ENCODE measurements around the gene PPP6C. TPM values are rescaled to one million over a fixed set of nuclear protein-coding genes. Genes with fewer than 3 reads are reported as not detected.

The PPP6C gene
- total and polyA plus RNA-seq, 2 of the 13 experiments (the other 11 are each of a cell fraction or from before 2014, with no cell fraction given), result 18.5 to 20.9 TPM

DNA sequence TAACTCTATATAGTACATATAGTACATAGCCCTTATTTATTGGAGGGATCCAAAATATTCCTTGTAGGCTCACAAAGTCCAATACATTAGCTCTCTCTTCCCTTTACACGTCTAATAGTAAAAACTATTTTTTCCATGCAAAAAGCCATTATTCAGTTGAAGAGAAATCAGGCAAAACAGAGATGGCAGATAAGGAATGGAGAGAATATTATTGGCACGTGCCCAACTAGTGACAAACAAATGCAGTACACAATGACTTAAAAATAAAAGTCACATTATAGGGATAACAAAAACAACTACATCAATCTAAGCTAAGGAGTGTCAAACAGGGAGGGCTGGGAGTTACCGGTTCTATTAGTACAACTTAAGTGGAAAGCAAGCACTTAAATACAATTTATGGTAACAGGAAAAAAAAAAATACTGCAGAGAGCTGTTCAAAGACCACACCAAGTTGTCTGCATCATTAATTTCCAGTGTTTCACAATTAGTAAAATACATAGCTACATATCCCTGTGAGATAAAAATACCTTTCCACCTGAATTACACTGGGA lies 42.1 kb downstream of the PPP6C start:
- no TSS peak for BruUV-seq (replicated peaks)
- FAIRE-seq, result no peak
- no peak for ATAC-seq
- POLR2A ChIA-PET, result no interaction called here
- no peak overlapping the region for H3K4me3 ChIP-seq (replicated peaks in 1 of 3; ENCODE audit: insufficient read depth in 1 of 3, low read depth in 2 of 3, low read length in 3 of 3)
- H3K9me3 ChIP-seq (ENCODE audit: low read length), result no peaks in the 10 kb centered on the region
- H3K9ac ChIP-seq (ENCODE audit: insufficient read depth, low read depth, low read length), result no peak overlapping the region
- no peak overlapping the region for H2AFZ ChIP-seq (ENCODE audit: low read length)
- 98% methylated on average over 3 of the region's 3 CpGs for WGBS (ENCODE audit: low lambda C conversion rate)
- peaks cover 21% of the 10 kb centered on the region for H3K4me1 ChIP-seq (ENCODE audit: insufficient read depth, low read length)
- CTCF ChIA-PET (ENCODE audit: low intra/inter-chr PET ratio, low total read pairs), result no interaction called here
- H3K4me2 ChIP-seq (ENCODE audit: low read depth, low read length), result no peak overlapping the region
- peaks cover 3% of the 10 kb centered on the region for H3K79me2 ChIP-seq (ENCODE audit: insufficient read depth, low read length)
- in situ Hi-C loops (cut with HindIII; ENCODE audit: extremely low pct_ligation_motif_present, low pct_unique_long_range_greater_than_20kb), result no loop called here
- H3K36me3 ChIP-seq (replicated peaks in 1 of 2; ENCODE audit: control insufficient read depth in 1 of 2, insufficient read depth in 2 of 2, low read length in 2 of 2), result peaks cover 4 to 26% of the 10 kb centered on the region in 2 experiments; a peak in 4 of 5 replicates
- no peaks in the 10 kb centered on the region for H4K20me1 ChIP-seq (ENCODE audit: insufficient read depth, low read length)
- intact Hi-C loops (cut with micrococcal nuclease; ENCODE audit: unreplicated experiment), result loop anchor here (10.0 kb wide), 2 partner anchors 283 to 373 kb away; partner anchors contain the start of genes ARPC5L, NR6A1, OLFML2A and RPL35
- no peak overlapping the region for H3K27ac ChIP-seq (ENCODE audit: extremely low read length, insufficient read depth, low read length)
- TF ChIP-seq ZNF879 (CRISPR knock-in tag; IDR thresholded peaks at IDR 0.05) (no peak), ZSCAN12 (CRISPR knock-in tag; IDR thresholded peaks at IDR 0.05) (no peak), RBFOX2 (IDR thresholded peaks at IDR 0.05; ENCODE audit: low read depth, low read length) (no peak), ZNF256 (CRISPR knock-in tag; conservative IDR thresholded peaks at IDR 0.05) (no peak)
- TF ChIP-seq, protein P1, sequence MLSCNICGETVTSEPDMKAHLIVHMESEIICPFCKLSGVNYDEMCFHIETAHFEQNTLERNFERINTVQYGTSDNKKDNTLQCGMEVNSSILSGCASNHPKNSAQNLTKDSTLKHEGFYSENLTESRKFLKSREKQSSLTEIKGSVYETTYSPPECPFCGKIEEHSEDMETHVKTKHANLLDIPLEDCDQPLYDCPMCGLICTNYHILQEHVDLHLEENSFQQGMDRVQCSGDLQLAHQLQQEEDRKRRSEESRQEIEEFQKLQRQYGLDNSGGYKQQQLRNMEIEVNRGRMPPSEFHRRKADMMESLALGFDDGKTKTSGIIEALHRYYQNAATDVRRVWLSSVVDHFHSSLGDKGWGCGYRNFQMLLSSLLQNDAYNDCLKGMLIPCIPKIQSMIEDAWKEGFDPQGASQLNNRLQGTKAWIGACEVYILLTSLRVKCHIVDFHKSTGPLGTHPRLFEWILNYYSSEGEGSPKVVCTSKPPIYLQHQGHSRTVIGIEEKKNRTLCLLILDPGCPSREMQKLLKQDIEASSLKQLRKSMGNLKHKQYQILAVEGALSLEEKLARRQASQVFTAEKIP (CRISPR knock-in tag; IDR thresholded peaks at IDR 0.05; ENCODE audit: borderline replicate concordance), result no peak
- no peaks in the 10 kb centered on the region; a peak in 1 of 5 replicates for H3K27me3 ChIP-seq (ENCODE audit: control insufficient read depth in 1 of 2, insufficient read depth in 2 of 2, low read length in 2 of 2)
- no peak for DNase-seq (ENCODE audit: low spot score)

DNA sequence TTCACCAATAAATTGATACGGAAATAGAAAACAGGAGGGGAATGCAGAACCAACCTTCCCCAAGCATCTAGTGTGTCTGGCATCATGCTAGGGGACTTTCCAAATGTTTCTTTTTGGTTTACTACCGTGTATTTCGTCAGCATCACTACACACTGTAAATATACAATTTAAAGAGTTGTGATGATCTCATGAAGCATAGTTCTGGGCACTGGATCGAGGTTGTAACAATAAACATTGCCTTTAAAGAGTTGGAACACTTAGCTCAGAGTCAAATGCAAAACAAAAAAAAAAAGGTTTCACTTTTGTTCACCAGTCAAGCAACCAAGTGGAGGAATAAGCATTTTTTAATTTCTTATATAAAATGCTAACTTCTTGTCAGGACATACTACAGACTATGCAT lies 43.4 kb downstream of the PPP6C start:
- Histone ChIP-seq H4K20me1 (ENCODE audit: insufficient read depth, low read length) (no peaks in the 10 kb centered on the region), H3K27me3 (ENCODE audit: control insufficient read depth in 1 of 2, insufficient read depth in 2 of 2, low read length in 2 of 2) (no peaks in the 10 kb centered on the region; a peak in 1 of 5 replicates), H3K79me2 (ENCODE audit: insufficient read depth, low read length) (peaks cover 7% of the 10 kb centered on the region), H3K9me3 (ENCODE audit: low read length) (no peaks in the 10 kb centered on the region), H2AFZ (ENCODE audit: low read length) (no peak overlapping the region), H3K9ac (ENCODE audit: insufficient read depth, low read depth, low read length) (no peak overlapping the region), H3K36me3 (replicated peaks in 1 of 2; ENCODE audit: control insufficient read depth in 1 of 2, insufficient read depth in 2 of 2, low read length in 2 of 2) (peaks cover 2 to 13% of the 10 kb centered on the region in 2 experiments; a peak in 4 of 5 replicates), H3K27ac (ENCODE audit: extremely low read length, insufficient read depth, low read length) (no peak overlapping the region), H3K4me2 (ENCODE audit: low read depth, low read length) (no peak overlapping the region), H3K4me3 (replicated peaks in 1 of 3; ENCODE audit: insufficient read depth in 1 of 3, low read depth in 2 of 3, low read length in 3 of 3) (no peak overlapping the region), H3K4me1 (ENCODE audit: insufficient read depth, low read length) (peaks cover 32% of the 10 kb centered on the region)
- ChIA-PET POLR2A (no interaction called here), CTCF (ENCODE audit: low intra/inter-chr PET ratio, low total read pairs) (no interaction called here)
- DNase-seq (ENCODE audit: low spot score) (no peak), ATAC-seq (no peak), FAIRE-seq (no peak)
- in situ Hi-C loops (cut with HindIII; ENCODE audit: extremely low pct_ligation_motif_present, low pct_unique_long_range_greater_than_20kb) (no loop called here), intact Hi-C loops (cut with micrococcal nuclease; ENCODE audit: unreplicated experiment) (loop anchor here (10.0 kb wide), 2 partner anchors 281 to 371 kb away; partner anchors contain the start of genes ARPC5L, NR6A1, OLFML2A and RPL35)
- WGBS (ENCODE audit: low lambda C conversion rate), result 70% methylated on average over 4 of the region's 4 CpGs
- no TSS peak for BruUV-seq (replicated peaks)
- no peak for TF ChIP-seq MEIS1 (CRISPR knock-in tag; IDR thresholded peaks at IDR 0.05; ENCODE audit: borderline replicate concordance)
- TF ChIP-seq, protein P2, sequence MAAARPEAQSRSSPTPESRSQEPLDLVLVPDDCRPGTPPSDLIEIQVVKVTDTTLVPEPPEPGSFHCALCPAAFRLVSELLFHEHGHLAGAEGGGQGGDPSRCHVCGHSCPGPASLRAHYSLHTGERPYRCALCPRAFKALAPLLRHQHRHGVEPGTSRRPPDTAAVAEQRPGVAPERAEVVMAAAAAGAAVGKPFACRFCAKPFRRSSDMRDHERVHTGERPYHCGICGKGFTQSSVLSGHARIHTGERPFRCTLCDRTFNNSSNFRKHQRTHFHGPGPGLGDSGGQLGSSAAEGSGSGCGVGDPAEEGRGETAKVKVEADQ (CRISPR knock-in tag; IDR thresholded peaks at IDR 0.05; ENCODE audit: borderline replicate concordance), result no peak
- no peak for TF ChIP-seq ARNTL (CRISPR knock-in tag; IDR thresholded peaks at IDR 0.05)
- TF ChIP-seq, protein P3, sequence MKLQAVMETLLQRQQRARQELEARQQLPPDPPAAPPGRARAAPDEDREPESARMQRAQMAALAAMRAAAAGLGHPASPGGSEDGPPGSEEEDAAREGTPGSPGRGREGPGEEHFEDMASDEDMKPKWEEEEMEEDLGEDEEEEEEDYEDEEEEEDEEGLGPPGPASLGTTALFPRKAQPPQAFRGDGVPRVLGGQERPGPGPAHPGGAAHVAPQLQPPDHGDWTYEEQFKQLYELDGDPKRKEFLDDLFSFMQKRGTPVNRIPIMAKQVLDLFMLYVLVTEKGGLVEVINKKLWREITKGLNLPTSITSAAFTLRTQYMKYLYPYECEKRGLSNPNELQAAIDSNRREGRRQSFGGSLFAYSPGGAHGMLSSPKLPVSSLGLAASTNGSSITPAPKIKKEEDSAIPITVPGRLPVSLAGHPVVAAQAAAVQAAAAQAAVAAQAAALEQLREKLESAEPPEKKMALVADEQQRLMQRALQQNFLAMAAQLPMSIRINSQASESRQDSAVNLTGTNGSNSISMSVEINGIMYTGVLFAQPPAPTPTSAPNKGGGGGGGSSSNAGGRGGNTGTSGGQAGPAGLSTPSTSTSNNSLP (IDR thresholded peaks at IDR 0.05; ENCODE audit: low read depth, low read length), result no peak
- TF ChIP-seq PAX8 (CRISPR knock-in tag; IDR thresholded peaks at IDR 0.05; ENCODE audit: borderline replicate concordance), result no peak
- TF ChIP-seq POLR2AphosphoS5 (IDR thresholded peaks at IDR 0.05; ENCODE audit: low read depth, low read length), result no peak
- no peak for TF ChIP-seq ZNF563 (CRISPR knock-in tag; IDR thresholded peaks at IDR 0.05)
